ENCODE results near the gene FBXL16.
"Not testable (repeated sequence)": the region's sequence is repeated elsewhere in the genome, so short reads cannot be mapped to it uniquely, and the experiment has no call there.

FBXL16 gene

GRCh38 chr16:721765-722540 lies 16.4 kb upstream of the FBXL16 start:
- no peak for FAIRE-seq

- FAIRE-seq, result no peak
These were observed 15.6 kb upstream of the FBXL16 start, which contains the start of gene ANTKMT for GRCh38 chr16:720990-721764. ANTKMT (plus strand) TSS chr16:721146; CDS start chr16:721275, 129 bp downstream.

GRCh38 chr16:720447-720989 lies 14.9 kb upstream of the FBXL16 start:
- no peak for FAIRE-seq

GRCh38 chr16:719815-720446 lies 14.3 kb upstream of the FBXL16 start:
- no peak for FAIRE-seq

GRCh38 chr16:718922-719321 lies 13.3 kb upstream of the FBXL16 start:
- no peak for FAIRE-seq

- no peak for FAIRE-seq
These were observed 12.8 kb upstream of the FBXL16 start for GRCh38 chr16:718389-718788.

- no peak for FAIRE-seq
These were observed 12.0 kb upstream of the FBXL16 start for GRCh38 chr16:717450-718245.

GRCh38 chr16:716768-717325 lies 11.2 kb upstream of the FBXL16 start:
- FAIRE-seq, result no peak

- no peak for FAIRE-seq
These were observed 10.6 kb upstream of the FBXL16 start for GRCh38 chr16:716200-716568.

GRCh38 chr16:715477-716199 lies 10.0 kb upstream of the FBXL16 start:
- no peak for FAIRE-seq

- no peak for FAIRE-seq
These were observed 9.2 kb upstream of the FBXL16 start, which contains the start of gene METRN for GRCh38 chr16:714558-715476. METRN (plus strand) TSS chr16:715118; CDS start chr16:715290, 172 bp downstream.

GRCh38 chr16:714079-714478 lies 8.5 kb upstream of the FBXL16 start:
- FAIRE-seq, result no peak

GRCh38 chr16:712740-713250 lies 7.2 kb upstream of the FBXL16 start:
- not testable (repeated sequence) for FAIRE-seq

- FAIRE-seq, result no peak
These were observed 6.1 kb upstream of the FBXL16 start for GRCh38 chr16:711548-712320.

- no peak for FAIRE-seq
These were observed 5.5 kb upstream of the FBXL16 start for GRCh38 chr16:711084-711483.

GRCh38 chr16:710500-711075 lies 5.0 kb upstream of the FBXL16 start:
- no peak for FAIRE-seq

GRCh38 chr16:709566-710499 lies 4.2 kb upstream of the FBXL16 start:
- FAIRE-seq, result no peak

- FAIRE-seq, result no peak
These were observed 3.4 kb upstream of the FBXL16 start for GRCh38 chr16:708959-709358.

Data from colon (tissue), 2 donors.